Measurements from ENCODE around the gene RRP7A.

DNA sequence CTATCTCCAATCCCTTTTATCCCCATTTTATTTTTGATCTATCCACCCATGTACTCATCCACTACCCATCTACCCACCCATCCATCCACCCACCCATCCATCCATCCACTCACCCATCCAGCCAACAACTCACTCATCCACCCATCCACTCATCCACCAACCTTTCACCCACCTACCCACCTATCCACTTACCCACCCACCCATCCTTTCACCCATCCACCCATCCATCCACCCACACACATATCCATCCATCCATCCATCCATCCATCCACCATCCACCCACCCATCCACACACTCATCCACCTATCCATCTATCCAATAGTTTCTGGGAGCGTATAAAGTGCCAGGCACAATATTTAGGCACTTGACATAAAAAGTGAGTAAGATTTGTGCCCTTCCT is 48.2 kb downstream of the RRP7A start:
- TF ChIP-seq POLR2A (IDR thresholded peaks at IDR 0.05), result no peak
- TF ChIP-seq, protein P1, sequence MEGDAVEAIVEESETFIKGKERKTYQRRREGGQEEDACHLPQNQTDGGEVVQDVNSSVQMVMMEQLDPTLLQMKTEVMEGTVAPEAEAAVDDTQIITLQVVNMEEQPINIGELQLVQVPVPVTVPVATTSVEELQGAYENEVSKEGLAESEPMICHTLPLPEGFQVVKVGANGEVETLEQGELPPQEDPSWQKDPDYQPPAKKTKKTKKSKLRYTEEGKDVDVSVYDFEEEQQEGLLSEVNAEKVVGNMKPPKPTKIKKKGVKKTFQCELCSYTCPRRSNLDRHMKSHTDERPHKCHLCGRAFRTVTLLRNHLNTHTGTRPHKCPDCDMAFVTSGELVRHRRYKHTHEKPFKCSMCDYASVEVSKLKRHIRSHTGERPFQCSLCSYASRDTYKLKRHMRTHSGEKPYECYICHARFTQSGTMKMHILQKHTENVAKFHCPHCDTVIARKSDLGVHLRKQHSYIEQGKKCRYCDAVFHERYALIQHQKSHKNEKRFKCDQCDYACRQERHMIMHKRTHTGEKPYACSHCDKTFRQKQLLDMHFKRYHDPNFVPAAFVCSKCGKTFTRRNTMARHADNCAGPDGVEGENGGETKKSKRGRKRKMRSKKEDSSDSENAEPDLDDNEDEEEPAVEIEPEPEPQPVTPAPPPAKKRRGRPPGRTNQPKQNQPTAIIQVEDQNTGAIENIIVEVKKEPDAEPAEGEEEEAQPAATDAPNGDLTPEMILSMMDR (IDR thresholded peaks at IDR 0.05), result no peak
